DND-41 (cell line): ENCODE results near the gene TAMM41.
"Not testable (repeated sequence)": the region's sequence is repeated elsewhere in the genome, so short reads cannot be mapped to it uniquely, and the experiment has no call there.

Source experiments
- CTCF ChIP-seq: IDR thresholded peaks from 2 replicates; pipeline ENCODE4 v1.5.1; 2012; ENCODE audit warnings: borderline replicate concordance, low read length, moderate library complexity, mild to moderate bottlenecking; ENCODE audit not compliant: poor library complexity, severe bottlenecking; ENCODE audit errors: extremely low read depth
- EZH2 ChIP-seq: IDR thresholded peaks from 3 replicates; pipeline ENCODE4 v1.6.1; 2012; ENCODE audit warnings: borderline replicate concordance, low read depth, mild to moderate bottlenecking, moderate library complexity, low read length, inconsistent platforms; ENCODE audit not compliant: severe bottlenecking

- TF ChIP-seq CTCF, EZH2: not testable (repeated sequence)
Measured at GRCh38 chr3:11862584-11862983, 15.9 kb upstream of the TAMM41 start.
